ENCODE measurements around the gene TOB1.

DNA sequence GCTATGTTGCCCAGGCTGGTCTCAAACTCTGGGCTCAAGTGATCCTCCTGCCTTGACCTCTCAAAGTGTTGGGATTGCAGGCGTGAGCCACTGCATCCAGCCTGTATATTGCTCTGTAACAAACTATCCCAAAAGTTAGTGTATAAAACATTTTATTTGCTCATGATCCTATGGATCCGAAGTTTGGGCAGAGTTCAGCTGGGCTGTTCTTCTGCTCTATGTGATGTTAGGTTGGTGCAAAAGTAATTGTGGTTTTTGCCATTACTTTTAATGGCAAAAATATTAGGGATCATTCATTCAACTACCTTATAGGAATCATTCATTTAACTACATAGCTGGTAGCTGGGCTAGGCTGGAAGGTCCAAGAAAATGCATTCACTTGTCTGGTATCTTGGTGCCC lies 43.6 kb downstream of the TOB1 start:
- no peak for TF ChIP-seq EZH2 (IDR thresholded peaks at IDR 0.05; ENCODE audit: borderline replicate concordance, low read depth, low read length, poor library complexity, severe bottlenecking)
- TF ChIP-seq, protein P1, sequence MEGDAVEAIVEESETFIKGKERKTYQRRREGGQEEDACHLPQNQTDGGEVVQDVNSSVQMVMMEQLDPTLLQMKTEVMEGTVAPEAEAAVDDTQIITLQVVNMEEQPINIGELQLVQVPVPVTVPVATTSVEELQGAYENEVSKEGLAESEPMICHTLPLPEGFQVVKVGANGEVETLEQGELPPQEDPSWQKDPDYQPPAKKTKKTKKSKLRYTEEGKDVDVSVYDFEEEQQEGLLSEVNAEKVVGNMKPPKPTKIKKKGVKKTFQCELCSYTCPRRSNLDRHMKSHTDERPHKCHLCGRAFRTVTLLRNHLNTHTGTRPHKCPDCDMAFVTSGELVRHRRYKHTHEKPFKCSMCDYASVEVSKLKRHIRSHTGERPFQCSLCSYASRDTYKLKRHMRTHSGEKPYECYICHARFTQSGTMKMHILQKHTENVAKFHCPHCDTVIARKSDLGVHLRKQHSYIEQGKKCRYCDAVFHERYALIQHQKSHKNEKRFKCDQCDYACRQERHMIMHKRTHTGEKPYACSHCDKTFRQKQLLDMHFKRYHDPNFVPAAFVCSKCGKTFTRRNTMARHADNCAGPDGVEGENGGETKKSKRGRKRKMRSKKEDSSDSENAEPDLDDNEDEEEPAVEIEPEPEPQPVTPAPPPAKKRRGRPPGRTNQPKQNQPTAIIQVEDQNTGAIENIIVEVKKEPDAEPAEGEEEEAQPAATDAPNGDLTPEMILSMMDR (conservative IDR thresholded peaks at IDR 0.05; ENCODE audit: low read depth, low read length): no peak

Data from A673 (cell line).